Right ventricle myocardium inferior (tissue), 1 donor: ENCODE measurements around the gene DHRSX. TPM values are rescaled to one million over a fixed set of nuclear protein-coding genes. Genes with fewer than 3 reads are reported as not detected.
"Not testable (repeated sequence)": the region's sequence is repeated elsewhere in the genome, so short reads cannot be mapped to it uniquely, and the experiment has no call there.

Experiments
- ATAC-seq: fragments of 200-7000 bp; cut with Tn5 transposase; one replicate; pipeline ENCODE4 v1.9.1; 2020; ENCODE audit warnings: mild to moderate bottlenecking, moderate library complexity
- DNase-seq: peaks from one replicate; pipeline ENCODE4 v3.0.0; 2021; ENCODE audit errors: missing footprints
- intact Hi-C: fragments of 100-400 bp; cut with DNase I; formaldehyde crosslinking; loops from one replicate; pipeline ENCODE4 v1.11.0; 2022
- total RNA-seq: library from RNA; stranded (reverse); fragmentation: NEBNext Ultra II Directional; extraction: Animal tissue kit (Norgen Biotek cat#: 25700); gene quantifications from one replicate; pipeline ENCODE4 v1.2.1, GENCODE V29; 2021
- donor health status: DM: no; HTN: yes; CAD: no; lungs with severe emphysema.

The DHRSX gene
- total RNA-seq, 1 donor from 2014 or later: 31.0 TPM

GRCh38 chrX:2320089-2320488, 180.7 kb downstream of the DHRSX start:
- no peak for ATAC-seq
- intact Hi-C loops: loop anchor here (2.0 to 10.0 kb wide), 3 partner anchors 23 to 375 kb away; partner anchors contain the start of gene CD99
- DNase-seq: no peak

- no peak for DNase-seq
- intact Hi-C loops: no loop called here
- no peak for ATAC-seq
Observed at GRCh38 chrX:2318371-2318770, 182.4 kb downstream of the DHRSX start.

- intact Hi-C loops: no loop called here
- ATAC-seq: no peak
- no peak for DNase-seq
Observed at GRCh38 chrX:2317527-2318055, 183.2 kb downstream of the DHRSX start.

GRCh38 chrX:2316534-2316933, 184.2 kb downstream of the DHRSX start:
- intact Hi-C loops: no loop called here
- no peak for ATAC-seq
- no peak for DNase-seq

GRCh38 chrX:2315434-2315833, 185.3 kb downstream of the DHRSX start:
- ATAC-seq (no peak), DNase-seq (no peak)
- intact Hi-C loops: no loop called here

GRCh38 chrX:2314831-2315365, 185.9 kb downstream of the DHRSX start:
- intact Hi-C loops: no loop called here
- ATAC-seq: no peak

GRCh38 chrX:2313864-2314640, 186.7 kb downstream of the DHRSX start:
- DNase-seq (no peak), ATAC-seq (no peak)
- intact Hi-C loops: no loop called here

More at GRCh38 chrX:2314831-2315365, 185.9 kb downstream of the DHRSX start:
- DNase-seq: no peak

GRCh38 chrX:2312061-2312591, 188.7 kb downstream of the DHRSX start:
- intact Hi-C loops, ATAC-seq, DNase-seq: not testable (repeated sequence)

- intact Hi-C loops: no loop called here
- DNase-seq: no peak
- ATAC-seq: no peak
Observed at GRCh38 chrX:2311501-2311900, 189.3 kb downstream of the DHRSX start.

- intact Hi-C loops: no loop called here
- DNase-seq (no peak), ATAC-seq (no peak)
Observed at GRCh38 chrX:2301901-2302300, 198.9 kb downstream of the DHRSX start.

GRCh38 chrX:2299871-2300270, 200.9 kb downstream of the DHRSX start:
- intact Hi-C loops: no loop called here
- DNase-seq (no peak), ATAC-seq (no peak)

- ATAC-seq: no peak
- DNase-seq: no peak
- intact Hi-C loops: no loop called here
Observed at GRCh38 chrX:2286731-2287130, 214.0 kb downstream of the DHRSX start.

- no peak for DNase-seq
- intact Hi-C loops: loop anchor here (5.0 kb wide), 1 partner anchor 308 kb away; no protein-coding TSS in a partner anchor
- ATAC-seq: no peak
Observed at GRCh38 chrX:2284601-2285000, 216.2 kb downstream of the DHRSX start.

GRCh38 chrX:2284133-2284532, 216.6 kb downstream of the DHRSX start:
- no peak for DNase-seq
- ATAC-seq: no peak
- intact Hi-C loops: loop anchor here (5.0 kb wide), 1 partner anchor 308 kb away; no protein-coding TSS in a partner anchor

- intact Hi-C loops: loop anchor here (5.0 kb wide), 1 partner anchor 309 kb away; no protein-coding TSS in a partner anchor
- ATAC-seq (no peak), DNase-seq (no peak)
Observed at GRCh38 chrX:2283111-2283859, 217.5 kb downstream of the DHRSX start.

GRCh38 chrX:2282490-2283090, 218.2 kb downstream of the DHRSX start:
- ATAC-seq: no peak
- intact Hi-C loops: loop anchor here (5.0 kb wide), 1 partner anchor 310 kb away; no protein-coding TSS in a partner anchor
- no peak for DNase-seq

GRCh38 chrX:2272337-2272736, 228.4 kb downstream of the DHRSX start:
- intact Hi-C loops: no loop called here
- DNase-seq (no peak), ATAC-seq (no peak)

GRCh38 chrX:2271595-2271994, 229.2 kb downstream of the DHRSX start:
- ATAC-seq, DNase-seq, intact Hi-C loops: not testable (repeated sequence)

GRCh38 chrX:2270783-2271182, 230.0 kb downstream of the DHRSX start:
- ATAC-seq, DNase-seq, intact Hi-C loops: not testable (repeated sequence)
